Peyer's patch (tissue), 4 donors: ENCODE data around the gene LLCFC1.

Experiments
- POLR2A ChIP-seq, 2 donors: fragments of 450-650 bp; IDR thresholded peaks; one replicate each; pipeline ENCODE4 v1.5.1; 2017; ENCODE audit warnings: antibody characterized with exemption in 2 of 2, mild to moderate bottlenecking in 2 of 2, moderate library complexity in 2 of 2
- TF ChIP-seq, protein P1 (sequence below), 6 experiments: fragments of 450-650 bp in 4 of 6; fragments of 200-600 bp in 2 of 6; sonication (generic) in 1 of 6; IDR thresholded peaks; one replicate each; pipeline ENCODE4 v1.5.1; 2017 to 2019; ENCODE audit warnings: antibody characterized with exemption in 6 of 6, mild to moderate bottlenecking in 3 of 6, moderate library complexity in 1 of 6

DNA sequence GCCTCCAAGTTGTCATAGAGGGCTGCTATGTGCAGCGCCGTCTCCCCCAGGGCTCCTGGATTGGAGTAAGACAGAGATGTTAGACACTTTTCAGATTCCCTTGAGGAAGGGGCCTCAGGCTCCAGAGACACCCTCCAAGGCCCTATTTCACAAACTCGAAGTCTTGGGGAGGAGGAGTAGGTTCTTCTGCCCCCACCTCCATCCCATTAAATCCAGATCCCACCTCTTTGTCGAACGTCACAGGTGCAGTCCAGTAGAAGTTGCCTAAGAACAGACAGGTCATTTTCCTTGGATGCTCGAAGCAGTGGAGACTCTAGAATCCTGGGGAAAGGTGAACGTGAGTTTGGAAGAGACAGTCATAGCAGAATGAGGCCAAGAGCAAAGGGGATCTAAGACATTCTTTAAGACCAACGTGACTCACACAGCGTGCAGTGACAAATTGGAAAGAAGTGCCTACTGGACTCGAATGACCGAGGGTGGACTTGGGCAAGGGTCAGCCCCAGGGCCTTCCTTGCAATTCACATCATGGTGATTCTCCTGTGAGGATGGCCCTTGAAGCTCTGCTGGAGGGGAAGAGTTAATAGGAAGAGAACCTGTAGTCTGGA lies 9.1 kb upstream of the LLCFC1 start:
- TF ChIP-seq, protein P1, sequence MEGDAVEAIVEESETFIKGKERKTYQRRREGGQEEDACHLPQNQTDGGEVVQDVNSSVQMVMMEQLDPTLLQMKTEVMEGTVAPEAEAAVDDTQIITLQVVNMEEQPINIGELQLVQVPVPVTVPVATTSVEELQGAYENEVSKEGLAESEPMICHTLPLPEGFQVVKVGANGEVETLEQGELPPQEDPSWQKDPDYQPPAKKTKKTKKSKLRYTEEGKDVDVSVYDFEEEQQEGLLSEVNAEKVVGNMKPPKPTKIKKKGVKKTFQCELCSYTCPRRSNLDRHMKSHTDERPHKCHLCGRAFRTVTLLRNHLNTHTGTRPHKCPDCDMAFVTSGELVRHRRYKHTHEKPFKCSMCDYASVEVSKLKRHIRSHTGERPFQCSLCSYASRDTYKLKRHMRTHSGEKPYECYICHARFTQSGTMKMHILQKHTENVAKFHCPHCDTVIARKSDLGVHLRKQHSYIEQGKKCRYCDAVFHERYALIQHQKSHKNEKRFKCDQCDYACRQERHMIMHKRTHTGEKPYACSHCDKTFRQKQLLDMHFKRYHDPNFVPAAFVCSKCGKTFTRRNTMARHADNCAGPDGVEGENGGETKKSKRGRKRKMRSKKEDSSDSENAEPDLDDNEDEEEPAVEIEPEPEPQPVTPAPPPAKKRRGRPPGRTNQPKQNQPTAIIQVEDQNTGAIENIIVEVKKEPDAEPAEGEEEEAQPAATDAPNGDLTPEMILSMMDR (IDR thresholded peaks at IDR 0.05): no peak
- TF ChIP-seq POLR2A (IDR thresholded peaks at IDR 0.05): no peak
